Measurements from ENCODE around the gene NXPH4. TPM values are rescaled to one million over a fixed set of nuclear protein-coding genes. Genes with fewer than 3 reads are reported as not detected.

Gene NXPH4
- polyA plus RNA-seq, 1 donor from 2014 or later = 0.53 TPM

DNA sequence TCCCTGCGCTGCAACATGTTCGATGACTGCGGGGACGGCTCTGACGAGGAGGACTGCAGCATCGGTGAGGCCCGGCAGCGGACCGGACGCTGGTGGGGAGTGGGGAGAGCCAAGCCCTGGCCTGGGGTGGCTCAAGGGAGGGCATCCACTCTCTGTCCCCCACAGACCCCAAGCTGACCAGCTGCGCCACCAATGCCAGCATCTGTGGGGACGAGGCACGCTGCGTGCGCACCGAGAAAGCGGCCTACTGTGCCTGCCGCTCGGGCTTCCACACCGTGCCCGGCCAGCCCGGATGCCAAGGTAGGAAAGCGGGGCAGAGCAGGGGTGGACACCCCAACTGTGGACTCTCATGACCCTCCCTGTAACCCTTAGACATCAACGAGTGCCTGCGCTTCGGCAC, 11.4 kb upstream of the NXPH4 start:
- H3K27ac ChIP-seq (ENCODE audit: low read length) = no peak overlapping the region

DNA sequence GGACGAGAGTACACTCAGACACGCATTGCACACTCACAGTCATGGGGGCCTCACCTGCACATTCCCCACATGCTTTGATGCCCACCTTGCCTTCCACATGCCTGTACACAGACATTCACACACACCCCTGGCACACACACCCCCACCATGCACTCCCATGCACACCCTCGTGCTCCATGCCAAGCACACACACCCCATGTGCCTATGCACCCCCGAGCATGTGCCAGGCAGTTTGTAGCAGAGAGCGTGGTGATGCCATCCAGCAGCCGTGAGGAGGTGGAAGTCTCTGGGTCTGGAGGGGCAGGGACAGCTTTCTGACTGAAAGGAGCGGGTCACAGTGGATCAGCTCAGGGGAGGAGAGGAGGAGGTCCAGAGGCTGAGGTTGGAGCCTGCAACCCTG, 10.7 kb upstream of the NXPH4 start:
- H3K9ac ChIP-seq (ENCODE audit: low read length) = no peak overlapping the region
- no peak overlapping the region for H2AFZ ChIP-seq (ENCODE audit: low read depth, low read length)
- H3K9me2 ChIP-seq (ENCODE audit: insufficient read depth, low read length) = no peaks in the 10 kb centered on the region
- H3F3A ChIP-seq (ENCODE audit: insufficient read depth, low read length, poor library complexity, severe bottlenecking) = no peaks in the 10 kb centered on the region
- TF ChIP-seq EP300 (conservative IDR thresholded peaks at IDR 0.05; ENCODE audit: poor library complexity, severe bottlenecking) (no peak), MXI1 (conservative IDR thresholded peaks at IDR 0.05; ENCODE audit: poor library complexity, severe bottlenecking) (no peak), RAD21 (conservative IDR thresholded peaks at IDR 0.05) (no peak), EZH2 (IDR thresholded peaks at IDR 0.05; ENCODE audit: borderline replicate concordance, insufficient read depth, low read length, poor library complexity, severe bottlenecking) (no peak), POLR2AphosphoS5 (IDR thresholded peaks at IDR 0.05) (no peak), TAF1 (IDR thresholded peaks at IDR 0.05; ENCODE audit: low read depth) (no peak), SMC3 (conservative IDR thresholded peaks at IDR 0.05; ENCODE audit: poor library complexity) (no peak)
- TF ChIP-seq, protein P1, sequence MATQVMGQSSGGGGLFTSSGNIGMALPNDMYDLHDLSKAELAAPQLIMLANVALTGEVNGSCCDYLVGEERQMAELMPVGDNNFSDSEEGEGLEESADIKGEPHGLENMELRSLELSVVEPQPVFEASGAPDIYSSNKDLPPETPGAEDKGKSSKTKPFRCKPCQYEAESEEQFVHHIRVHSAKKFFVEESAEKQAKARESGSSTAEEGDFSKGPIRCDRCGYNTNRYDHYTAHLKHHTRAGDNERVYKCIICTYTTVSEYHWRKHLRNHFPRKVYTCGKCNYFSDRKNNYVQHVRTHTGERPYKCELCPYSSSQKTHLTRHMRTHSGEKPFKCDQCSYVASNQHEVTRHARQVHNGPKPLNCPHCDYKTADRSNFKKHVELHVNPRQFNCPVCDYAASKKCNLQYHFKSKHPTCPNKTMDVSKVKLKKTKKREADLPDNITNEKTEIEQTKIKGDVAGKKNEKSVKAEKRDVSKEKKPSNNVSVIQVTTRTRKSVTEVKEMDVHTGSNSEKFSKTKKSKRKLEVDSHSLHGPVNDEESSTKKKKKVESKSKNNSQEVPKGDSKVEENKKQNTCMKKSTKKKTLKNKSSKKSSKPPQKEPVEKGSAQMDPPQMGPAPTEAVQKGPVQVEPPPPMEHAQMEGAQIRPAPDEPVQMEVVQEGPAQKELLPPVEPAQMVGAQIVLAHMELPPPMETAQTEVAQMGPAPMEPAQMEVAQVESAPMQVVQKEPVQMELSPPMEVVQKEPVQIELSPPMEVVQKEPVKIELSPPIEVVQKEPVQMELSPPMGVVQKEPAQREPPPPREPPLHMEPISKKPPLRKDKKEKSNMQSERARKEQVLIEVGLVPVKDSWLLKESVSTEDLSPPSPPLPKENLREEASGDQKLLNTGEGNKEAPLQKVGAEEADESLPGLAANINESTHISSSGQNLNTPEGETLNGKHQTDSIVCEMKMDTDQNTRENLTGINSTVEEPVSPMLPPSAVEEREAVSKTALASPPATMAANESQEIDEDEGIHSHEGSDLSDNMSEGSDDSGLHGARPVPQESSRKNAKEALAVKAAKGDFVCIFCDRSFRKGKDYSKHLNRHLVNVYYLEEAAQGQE (IDR thresholded peaks at IDR 0.05; ENCODE audit: borderline replicate concordance) = no peak
- TF ChIP-seq, protein P2, sequence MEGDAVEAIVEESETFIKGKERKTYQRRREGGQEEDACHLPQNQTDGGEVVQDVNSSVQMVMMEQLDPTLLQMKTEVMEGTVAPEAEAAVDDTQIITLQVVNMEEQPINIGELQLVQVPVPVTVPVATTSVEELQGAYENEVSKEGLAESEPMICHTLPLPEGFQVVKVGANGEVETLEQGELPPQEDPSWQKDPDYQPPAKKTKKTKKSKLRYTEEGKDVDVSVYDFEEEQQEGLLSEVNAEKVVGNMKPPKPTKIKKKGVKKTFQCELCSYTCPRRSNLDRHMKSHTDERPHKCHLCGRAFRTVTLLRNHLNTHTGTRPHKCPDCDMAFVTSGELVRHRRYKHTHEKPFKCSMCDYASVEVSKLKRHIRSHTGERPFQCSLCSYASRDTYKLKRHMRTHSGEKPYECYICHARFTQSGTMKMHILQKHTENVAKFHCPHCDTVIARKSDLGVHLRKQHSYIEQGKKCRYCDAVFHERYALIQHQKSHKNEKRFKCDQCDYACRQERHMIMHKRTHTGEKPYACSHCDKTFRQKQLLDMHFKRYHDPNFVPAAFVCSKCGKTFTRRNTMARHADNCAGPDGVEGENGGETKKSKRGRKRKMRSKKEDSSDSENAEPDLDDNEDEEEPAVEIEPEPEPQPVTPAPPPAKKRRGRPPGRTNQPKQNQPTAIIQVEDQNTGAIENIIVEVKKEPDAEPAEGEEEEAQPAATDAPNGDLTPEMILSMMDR (IDR thresholded peaks at IDR 0.05; ENCODE audit: poor library complexity, severe bottlenecking) = no peak
- H3K4me2 ChIP-seq (ENCODE audit: low read length) = no peak overlapping the region
- no peaks in the 10 kb centered on the region for H3K36me3 ChIP-seq (ENCODE audit: insufficient read depth, low read length)
- no peaks in the 10 kb centered on the region for H4K20me1 ChIP-seq (ENCODE audit: insufficient read depth)
- no peaks in the 10 kb centered on the region for H3K79me2 ChIP-seq (replicated peaks; ENCODE audit: insufficient read depth, low read length)
- H3K27me3 ChIP-seq (ENCODE audit: insufficient read depth, low read depth, low read length) = no peaks in the 10 kb centered on the region
- no peak overlapping the region for H3K4me3 ChIP-seq (ENCODE audit: low read length)
- no peak overlapping the region for H3K27ac ChIP-seq (ENCODE audit: low read length)
- no peaks in the 10 kb centered on the region for H3K9me3 ChIP-seq (ENCODE audit: low read length)

More for the DNA sequence above, 11.4 kb upstream of the NXPH4 start:
- Histone ChIP-seq H3K79me2 (replicated peaks; ENCODE audit: insufficient read depth, low read length) (no peaks in the 10 kb centered on the region), H3K4me2 (ENCODE audit: low read length) (no peak overlapping the region), H2AFZ (ENCODE audit: low read depth, low read length) (no peak overlapping the region), H4K20me1 (ENCODE audit: insufficient read depth) (no peaks in the 10 kb centered on the region), H3K36me3 (ENCODE audit: insufficient read depth, low read length) (no peaks in the 10 kb centered on the region), H3K27me3 (ENCODE audit: insufficient read depth, low read depth, low read length) (no peaks in the 10 kb centered on the region), H3F3A (ENCODE audit: insufficient read depth, low read length, poor library complexity, severe bottlenecking) (no peaks in the 10 kb centered on the region), H3K9me3 (ENCODE audit: low read length) (no peaks in the 10 kb centered on the region), H3K9ac (ENCODE audit: low read length) (no peak overlapping the region), H3K9me2 (ENCODE audit: insufficient read depth, low read length) (no peaks in the 10 kb centered on the region), H3K4me3 (ENCODE audit: low read length) (no peak overlapping the region)
- TF ChIP-seq EP300 (conservative IDR thresholded peaks at IDR 0.05; ENCODE audit: poor library complexity, severe bottlenecking) = no peak
- no peak for TF ChIP-seq SMC3 (conservative IDR thresholded peaks at IDR 0.05; ENCODE audit: poor library complexity)
- TF ChIP-seq TAF1 (IDR thresholded peaks at IDR 0.05; ENCODE audit: low read depth) = no peak
- no peak for TF ChIP-seq EZH2 (IDR thresholded peaks at IDR 0.05; ENCODE audit: borderline replicate concordance, insufficient read depth, low read length, poor library complexity, severe bottlenecking)
- no peak for TF ChIP-seq MXI1 (conservative IDR thresholded peaks at IDR 0.05; ENCODE audit: poor library complexity, severe bottlenecking)
- TF ChIP-seq, protein P2 (IDR thresholded peaks at IDR 0.05; ENCODE audit: poor library complexity, severe bottlenecking) = no peak
- TF ChIP-seq RAD21 (conservative IDR thresholded peaks at IDR 0.05) = no peak
- TF ChIP-seq, protein P1 (IDR thresholded peaks at IDR 0.05; ENCODE audit: borderline replicate concordance) = no peak
- no peak for TF ChIP-seq POLR2AphosphoS5 (IDR thresholded peaks at IDR 0.05)

Measured in neural cell (in vitro differentiated cells).